Measurements from ENCODE around the gene PCBP3.
"Not testable (repeated sequence)": the region's sequence is repeated elsewhere in the genome, so short reads cannot be mapped to it uniquely, and the experiment has no call there.

Gene PCBP3

GRCh38 chr21:45698493-45699184, 55.1 kb downstream of the PCBP3 start:
- no peak for DNase-seq

GRCh38 chr21:45699251-45699942, 55.9 kb downstream of the PCBP3 start:
- DNase-seq = no peak

GRCh38 chr21:45699966-45700365, 56.4 kb downstream of the PCBP3 start:
- no peak for DNase-seq

- DNase-seq = no peak
These were observed 56.9 kb downstream of the PCBP3 start for GRCh38 chr21:45700461-45700860.

GRCh38 chr21:45704311-45705108, 61.0 kb downstream of the PCBP3 start:
- no peak for DNase-seq

GRCh38 chr21:45706299-45706698, 62.8 kb downstream of the PCBP3 start:
- DNase-seq = no peak

- DNase-seq = no peak
These were observed 65.6 kb downstream of the PCBP3 start for GRCh38 chr21:45709173-45709572.

- DNase-seq = no peak
These were observed 66.3 kb downstream of the PCBP3 start for GRCh38 chr21:45709696-45710268.

- not testable (repeated sequence) for DNase-seq
These were observed 66.8 kb downstream of the PCBP3 start for GRCh38 chr21:45710306-45710705.

- no peak for DNase-seq
These were observed 70.1 kb downstream of the PCBP3 start for GRCh38 chr21:45713613-45714012.

- no peak for DNase-seq
These were observed 71.9 kb downstream of the PCBP3 start for GRCh38 chr21:45715441-45715840.

GRCh38 chr21:45718413-45718812, 74.9 kb downstream of the PCBP3 start:
- DNase-seq = no peak

- no peak for DNase-seq
These were observed 75.8 kb downstream of the PCBP3 start for GRCh38 chr21:45719177-45719802.

GRCh38 chr21:45720204-45720603, 76.7 kb downstream of the PCBP3 start:
- not testable (repeated sequence) for DNase-seq

- no peak for DNase-seq
These were observed 78.1 kb downstream of the PCBP3 start for GRCh38 chr21:45721671-45722070.

- DNase-seq = no peak
These were observed 79.8 kb downstream of the PCBP3 start for GRCh38 chr21:45723049-45723958.

GRCh38 chr21:45724345-45724961, 80.9 kb downstream of the PCBP3 start:
- DNase-seq = no peak

GRCh38 chr21:45724994-45725843, 81.7 kb downstream of the PCBP3 start:
- no peak for DNase-seq

- DNase-seq = no peak
These were observed 82.3 kb downstream of the PCBP3 start for GRCh38 chr21:45725844-45726200.

GRCh38 chr21:45726438-45726837, 82.9 kb downstream of the PCBP3 start:
- no peak for DNase-seq

All from activated CD4-positive, CD25-positive, alpha-beta regulatory T cell treated with anti-CD3 and anti-CD28 coated beads, Interleukin-2, amount 50 U/mL, for 72 hours (primary cell).